ENCODE results near the gene DDX10.

DDX10 gene

DNA sequence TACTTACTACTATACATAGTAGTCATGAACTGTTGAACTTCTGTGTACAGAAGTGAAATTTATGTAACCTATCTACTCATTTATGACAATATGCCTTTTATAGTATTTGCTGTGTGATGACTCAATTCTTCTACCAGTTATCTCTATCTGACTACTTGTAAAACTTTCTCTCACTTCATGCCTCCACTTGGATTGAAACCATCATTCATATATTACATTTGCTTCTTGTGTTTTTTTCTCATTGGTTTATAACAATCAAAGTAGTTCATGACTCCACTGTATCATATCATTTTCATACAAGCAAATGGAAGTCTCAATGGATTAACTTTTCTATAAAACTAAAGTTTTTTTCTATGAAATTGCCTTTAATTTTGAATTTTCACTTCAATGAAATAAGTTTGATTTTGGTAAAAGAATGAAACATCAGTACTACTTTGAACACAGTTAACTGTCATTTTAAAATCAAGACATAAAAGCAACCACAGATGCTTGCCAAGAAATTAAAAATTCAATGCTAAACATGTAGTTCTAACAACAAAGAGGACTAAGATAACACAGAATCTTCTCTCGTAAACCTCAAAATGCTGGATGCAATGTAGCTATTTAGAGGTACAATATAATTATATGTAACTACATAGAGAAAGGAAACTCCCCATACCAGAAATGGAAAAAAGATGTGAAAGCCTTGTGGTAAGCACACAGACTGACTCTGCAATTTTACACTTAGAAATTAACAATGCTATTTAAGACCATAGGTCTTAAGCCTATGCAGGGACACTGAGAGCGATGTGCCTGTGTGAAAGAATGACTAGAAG is 43.7 kb upstream of the DDX10 start:
- TF ChIP-seq ZBTB7A (IDR thresholded peaks at IDR 0.05; ENCODE audit: low read depth) (no peak), EGR1 (IDR thresholded peaks at IDR 0.05) (no peak), MAX (IDR thresholded peaks at IDR 0.05) (no peak), CREB1 (IDR thresholded peaks at IDR 0.05; ENCODE audit: low read depth) (no peak), TCF12 (IDR thresholded peaks at IDR 0.05; ENCODE audit: low read depth) (no peak), TEAD4 (IDR thresholded peaks at IDR 0.05) (no peak)
- TF ChIP-seq, protein P1, sequence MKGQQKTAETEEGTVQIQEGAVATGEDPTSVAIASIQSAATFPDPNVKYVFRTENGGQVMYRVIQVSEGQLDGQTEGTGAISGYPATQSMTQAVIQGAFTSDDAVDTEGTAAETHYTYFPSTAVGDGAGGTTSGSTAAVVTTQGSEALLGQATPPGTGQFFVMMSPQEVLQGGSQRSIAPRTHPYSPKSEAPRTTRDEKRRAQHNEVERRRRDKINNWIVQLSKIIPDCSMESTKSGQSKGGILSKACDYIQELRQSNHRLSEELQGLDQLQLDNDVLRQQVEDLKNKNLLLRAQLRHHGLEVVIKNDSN (IDR thresholded peaks at IDR 0.05) = no peak

DNA sequence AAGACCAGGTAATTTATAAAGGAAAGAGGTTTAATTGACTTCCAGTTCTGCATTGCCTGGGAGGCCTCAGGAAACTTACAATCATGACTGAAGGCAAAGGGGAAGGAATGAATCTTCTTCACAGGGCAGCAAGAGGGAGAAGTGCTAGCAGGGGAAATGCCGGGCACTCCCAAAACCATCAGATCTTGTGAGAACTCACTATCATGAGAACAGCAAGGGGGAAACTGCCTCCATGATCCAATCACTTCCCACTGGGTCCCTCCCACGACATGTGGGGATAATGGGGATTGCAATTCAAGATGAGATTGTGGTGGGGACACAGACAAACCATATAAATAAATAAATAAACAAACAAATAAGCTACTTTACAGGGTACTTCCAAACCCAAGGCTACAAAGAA is 42.5 kb upstream of the DDX10 start:
- TF ChIP-seq MAX (IDR thresholded peaks at IDR 0.05) (no peak), EP300 (IDR thresholded peaks at IDR 0.05; ENCODE audit: borderline replicate concordance) (no peak), TCF12 (IDR thresholded peaks at IDR 0.05; ENCODE audit: low read depth) (no peak), FOXM1 (IDR thresholded peaks at IDR 0.05; ENCODE audit: borderline replicate concordance, low read depth) (no peak), ZBTB7A (IDR thresholded peaks at IDR 0.05; ENCODE audit: low read depth) (no peak), EGR1 (IDR thresholded peaks at IDR 0.05) (no peak), YY1 (IDR thresholded peaks at IDR 0.05; ENCODE audit: low read depth) (no peak), CREB1 (IDR thresholded peaks at IDR 0.05; ENCODE audit: low read depth) (no peak), NFIC (IDR thresholded peaks at IDR 0.05) (no peak), TEAD4 (IDR thresholded peaks at IDR 0.05) (no peak), CEBPB (IDR thresholded peaks at IDR 0.05) (no peak), TAF1 (IDR thresholded peaks at IDR 0.05; ENCODE audit: low read depth) (no peak), RAD21 (IDR thresholded peaks at IDR 0.05; ENCODE audit: low read depth) (no peak)
- TF ChIP-seq, protein P1 (IDR thresholded peaks at IDR 0.05) = no peak
- TF ChIP-seq, protein P2, sequence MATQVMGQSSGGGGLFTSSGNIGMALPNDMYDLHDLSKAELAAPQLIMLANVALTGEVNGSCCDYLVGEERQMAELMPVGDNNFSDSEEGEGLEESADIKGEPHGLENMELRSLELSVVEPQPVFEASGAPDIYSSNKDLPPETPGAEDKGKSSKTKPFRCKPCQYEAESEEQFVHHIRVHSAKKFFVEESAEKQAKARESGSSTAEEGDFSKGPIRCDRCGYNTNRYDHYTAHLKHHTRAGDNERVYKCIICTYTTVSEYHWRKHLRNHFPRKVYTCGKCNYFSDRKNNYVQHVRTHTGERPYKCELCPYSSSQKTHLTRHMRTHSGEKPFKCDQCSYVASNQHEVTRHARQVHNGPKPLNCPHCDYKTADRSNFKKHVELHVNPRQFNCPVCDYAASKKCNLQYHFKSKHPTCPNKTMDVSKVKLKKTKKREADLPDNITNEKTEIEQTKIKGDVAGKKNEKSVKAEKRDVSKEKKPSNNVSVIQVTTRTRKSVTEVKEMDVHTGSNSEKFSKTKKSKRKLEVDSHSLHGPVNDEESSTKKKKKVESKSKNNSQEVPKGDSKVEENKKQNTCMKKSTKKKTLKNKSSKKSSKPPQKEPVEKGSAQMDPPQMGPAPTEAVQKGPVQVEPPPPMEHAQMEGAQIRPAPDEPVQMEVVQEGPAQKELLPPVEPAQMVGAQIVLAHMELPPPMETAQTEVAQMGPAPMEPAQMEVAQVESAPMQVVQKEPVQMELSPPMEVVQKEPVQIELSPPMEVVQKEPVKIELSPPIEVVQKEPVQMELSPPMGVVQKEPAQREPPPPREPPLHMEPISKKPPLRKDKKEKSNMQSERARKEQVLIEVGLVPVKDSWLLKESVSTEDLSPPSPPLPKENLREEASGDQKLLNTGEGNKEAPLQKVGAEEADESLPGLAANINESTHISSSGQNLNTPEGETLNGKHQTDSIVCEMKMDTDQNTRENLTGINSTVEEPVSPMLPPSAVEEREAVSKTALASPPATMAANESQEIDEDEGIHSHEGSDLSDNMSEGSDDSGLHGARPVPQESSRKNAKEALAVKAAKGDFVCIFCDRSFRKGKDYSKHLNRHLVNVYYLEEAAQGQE (IDR thresholded peaks at IDR 0.05; ENCODE audit: low read depth) = no peak

DNA sequence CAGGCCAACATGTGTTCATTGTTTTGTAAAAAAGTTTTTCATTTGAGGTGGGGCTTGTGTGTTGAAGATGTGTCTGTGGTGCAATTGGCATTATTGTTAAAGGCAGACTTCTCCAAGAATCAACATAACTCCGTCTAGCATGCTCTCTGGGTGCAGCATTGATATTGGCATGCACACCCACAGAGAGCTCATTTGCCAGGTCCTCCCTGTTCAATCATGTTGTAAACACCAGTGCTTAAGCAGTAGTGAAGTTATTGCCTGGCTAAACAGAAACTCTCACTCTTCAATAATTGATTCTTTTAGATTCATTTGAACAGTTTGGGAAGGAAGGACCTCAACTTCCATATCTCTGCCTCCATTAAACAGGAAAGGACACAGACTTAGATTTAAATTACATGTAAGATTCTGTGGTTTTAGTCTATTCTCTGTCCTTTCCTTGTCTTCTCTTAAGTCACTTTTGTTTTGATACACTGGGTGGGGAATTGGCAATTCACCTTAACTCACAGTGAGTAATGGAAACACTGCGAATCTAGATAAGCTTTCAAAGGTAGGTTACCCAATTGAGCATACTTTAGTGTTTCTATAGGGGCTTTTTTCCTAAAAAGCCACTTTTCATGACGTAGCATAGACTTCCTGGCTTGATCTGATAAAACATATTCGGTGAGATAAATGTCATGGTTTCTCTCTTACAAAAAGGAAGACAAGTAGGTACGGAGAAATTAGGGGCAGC is 40.5 kb upstream of the DDX10 start:
- no peak for TF ChIP-seq MAX (IDR thresholded peaks at IDR 0.05)
- no peak for TF ChIP-seq EP300 (IDR thresholded peaks at IDR 0.05; ENCODE audit: borderline replicate concordance)
- TF ChIP-seq CEBPB (IDR thresholded peaks at IDR 0.05) = no peak
- TF ChIP-seq NFIC (IDR thresholded peaks at IDR 0.05) = no peak
- no peak for TF ChIP-seq EGR1 (IDR thresholded peaks at IDR 0.05)
- TF ChIP-seq YY1 (IDR thresholded peaks at IDR 0.05; ENCODE audit: low read depth) = no peak
- TF ChIP-seq, protein P2 (IDR thresholded peaks at IDR 0.05; ENCODE audit: low read depth) = no peak
- no peak for TF ChIP-seq RAD21 (IDR thresholded peaks at IDR 0.05; ENCODE audit: low read depth)
- TF ChIP-seq, protein P1 (IDR thresholded peaks at IDR 0.05) = no peak
- TF ChIP-seq ZBTB7A (IDR thresholded peaks at IDR 0.05; ENCODE audit: low read depth) = no peak
- no peak for TF ChIP-seq TEAD4 (IDR thresholded peaks at IDR 0.05)
- TF ChIP-seq FOXM1 (IDR thresholded peaks at IDR 0.05; ENCODE audit: borderline replicate concordance, low read depth) = no peak
- TF ChIP-seq TAF1 (IDR thresholded peaks at IDR 0.05; ENCODE audit: low read depth) = no peak
- TF ChIP-seq TCF12 (IDR thresholded peaks at IDR 0.05; ENCODE audit: low read depth) = no peak
- no peak for TF ChIP-seq CREB1 (IDR thresholded peaks at IDR 0.05; ENCODE audit: low read depth)

GRCh38 chr11:108628326-108628725 is 36.5 kb upstream of the DDX10 start:
- TF ChIP-seq CEBPB (IDR thresholded peaks at IDR 0.05) (no peak), FOXM1 (IDR thresholded peaks at IDR 0.05; ENCODE audit: borderline replicate concordance, low read depth) (no peak), TCF12 (IDR thresholded peaks at IDR 0.05; ENCODE audit: low read depth) (no peak), YY1 (IDR thresholded peaks at IDR 0.05; ENCODE audit: low read depth) (no peak), RAD21 (IDR thresholded peaks at IDR 0.05; ENCODE audit: low read depth) (no peak), TEAD4 (IDR thresholded peaks at IDR 0.05) (no peak), NFIC (IDR thresholded peaks at IDR 0.05) (no peak), EP300 (IDR thresholded peaks at IDR 0.05; ENCODE audit: borderline replicate concordance) (no peak), MAX (IDR thresholded peaks at IDR 0.05) (no peak), TAF1 (IDR thresholded peaks at IDR 0.05; ENCODE audit: low read depth) (no peak), EGR1 (IDR thresholded peaks at IDR 0.05) (no peak), ZBTB7A (IDR thresholded peaks at IDR 0.05; ENCODE audit: low read depth) (no peak), CREB1 (IDR thresholded peaks at IDR 0.05; ENCODE audit: low read depth) (no peak)
- TF ChIP-seq, protein P2 (IDR thresholded peaks at IDR 0.05; ENCODE audit: low read depth) = no peak
- TF ChIP-seq, protein P1 (IDR thresholded peaks at IDR 0.05) = no peak
